ENCODE results near the gene C1orf105. TPM values are rescaled to one million over a fixed set of nuclear protein-coding genes. Genes with fewer than 3 reads are reported as not detected.

The C1orf105 gene
- polyA plus RNA-seq, 3 donors: 0.17 to 0.44 TPM; not detected in 1

GRCh38 chr1:172499636-172500141 is 79.2 kb downstream of the C1orf105 start:
- DNase-seq (ENCODE audit: extremely low read depth in 1 of 11, low read depth in 9 of 11, low spot score in 4 of 11): no peak

- no peak for DNase-seq (ENCODE audit: extremely low read depth in 1 of 11, low read depth in 9 of 11, low spot score in 4 of 11)
Measured at GRCh38 chr1:172500207-172500606, 79.7 kb downstream of the C1orf105 start.

- DNase-seq (ENCODE audit: extremely low read depth in 1 of 11, low read depth in 9 of 11, low spot score in 4 of 11): no peak
Measured at GRCh38 chr1:172507741-172508140, 87.3 kb downstream of the C1orf105 start.

GRCh38 chr1:172510479-172510878 is 90.0 kb downstream of the C1orf105 start:
- no peak for DNase-seq (ENCODE audit: extremely low read depth in 1 of 11, low read depth in 9 of 11, low spot score in 4 of 11)

GRCh38 chr1:172512591-172512990 is 92.1 kb downstream of the C1orf105 start:
- DNase-seq (ENCODE audit: extremely low read depth in 1 of 11, low read depth in 9 of 11, low spot score in 4 of 11): no peak

GRCh38 chr1:172513479-172513878 is 93.0 kb downstream of the C1orf105 start:
- DNase-seq (ENCODE audit: extremely low read depth in 1 of 11, low read depth in 9 of 11, low spot score in 4 of 11): no peak

- no peak for DNase-seq (ENCODE audit: extremely low read depth in 1 of 11, low read depth in 9 of 11, low spot score in 4 of 11)
Measured at GRCh38 chr1:172514108-172514507, 93.6 kb downstream of the C1orf105 start.

GRCh38 chr1:172515436-172515835 is 95.0 kb downstream of the C1orf105 start:
- no peak for DNase-seq (ENCODE audit: extremely low read depth in 1 of 11, low read depth in 9 of 11, low spot score in 4 of 11)

GRCh38 chr1:172515927-172516326 is 95.4 kb downstream of the C1orf105 start:
- DNase-seq (ENCODE audit: extremely low read depth in 1 of 11, low read depth in 9 of 11, low spot score in 4 of 11): no peak

GRCh38 chr1:172517081-172517480 is 96.6 kb downstream of the C1orf105 start:
- DNase-seq (ENCODE audit: extremely low read depth in 1 of 11, low read depth in 9 of 11, low spot score in 4 of 11): no peak

GRCh38 chr1:172517545-172517944 is 97.1 kb downstream of the C1orf105 start:
- no peak for DNase-seq (ENCODE audit: extremely low read depth in 1 of 11, low read depth in 9 of 11, low spot score in 4 of 11)

Other genes with a start within 250 kb of the C1orf105 start
- gene PIGC, start 23.4 kb downstream of the C1orf105 start, polyA plus RNA-seq (ENCODE audit: insufficient read length in 3 of 3): 10 to 100 TPM; 42.4 to 49.5 (median 46.3) TPM
- 10 to 100 TPM; 54.5 to 70.4 (median 68.2) TPM for gene SUCO, start 112.5 kb downstream of the C1orf105 start, polyA plus RNA-seq (ENCODE audit: insufficient read length in 3 of 3)
- gene FASLG, start 238.4 kb downstream of the C1orf105 start, polyA plus RNA-seq (ENCODE audit: insufficient read length in 3 of 3): not detected

All from renal cortex interstitium (tissue), 11 donors.